Measurements from ENCODE around the gene DBNL. TPM values are rescaled to one million over a fixed set of nuclear protein-coding genes. Genes with fewer than 3 reads are reported as not detected.
A peak's percentile ranks its signal among the peaks of the same experiment; 100 is the strongest.
"Not testable (repeated sequence)": the region's sequence is repeated elsewhere in the genome, so short reads cannot be mapped to it uniquely, and the experiment has no call there.

The DBNL gene
- 47.5 TPM for total RNA-seq (ENCODE audit: unreplicated experiment)
- long read RNA-seq, transcript DBNL-220 (13 exons, 2,117 nt) = minor isoform, 13 of 74 reads
- long read RNA-seq, transcript DBNL-210 (13 exons, 1,808 nt) = major isoform, 41 of 74 reads
- long read RNA-seq, partial matches to known transcripts = 2 of 74 reads
- long read RNA-seq, other reads (novel, unspliced or antisense) = 17 of 74 reads

GRCh38 chr7:44044315-44045225 is at the start of gene DBNL:
DBNL (plus strand) TSS chr7:44044702; CDS start chr7:44044738, 36 bp downstream.
- H3K9me3 Mint-ChIP-seq (ENCODE audit: unreplicated experiment) = no peaks in the 10 kb centered on the region
- DNase-seq (ENCODE audit: low spot score) = peak; percentile 92
- no peak for TF ChIP-seq CTCF (IDR thresholded peaks at IDR 0.05; ENCODE audit: unreplicated experiment)
- peak within 1 kb of the TSS; percentile 93 for H3K4me3 Mint-ChIP-seq (ENCODE audit: unreplicated experiment)
- peaks cover 23% of the 10 kb centered on the region for H3K4me1 Mint-ChIP-seq (ENCODE audit: unreplicated experiment)
- peaks cover 7% of the 10 kb centered on the region for H3K36me3 Mint-ChIP-seq (ENCODE audit: low read depth, unreplicated experiment)
- peaks cover 8% of the 10 kb centered on the region for H3K27me3 Mint-ChIP-seq (ENCODE audit: unreplicated experiment)
- peak within 1 kb of the TSS; percentile 88 for H3K27ac Mint-ChIP-seq (ENCODE audit: unreplicated experiment)

GRCh38 chr7:43997532-43997931 is 47.0 kb upstream of the DBNL start, which contains the start of gene SPDYE1:
SPDYE1 (plus strand) TSS chr7:43997897; CDS start chr7:43999950, 2,053 bp downstream.
- H3K36me3 Mint-ChIP-seq (ENCODE audit: low read depth, unreplicated experiment); H3K4me1 Mint-ChIP-seq (ENCODE audit: unreplicated experiment): not testable (repeated sequence)

GRCh38 chr7:44012081-44012480 is 32.4 kb upstream of the DBNL start:
- not testable (repeated sequence) for H3K27me3 Mint-ChIP-seq (ENCODE audit: unreplicated experiment); H3K36me3 Mint-ChIP-seq (ENCODE audit: low read depth, unreplicated experiment); H3K9me3 Mint-ChIP-seq (ENCODE audit: unreplicated experiment); H3K4me1 Mint-ChIP-seq (ENCODE audit: unreplicated experiment); DNase-seq (ENCODE audit: low spot score); H3K4me3 Mint-ChIP-seq (ENCODE audit: unreplicated experiment); H3K27ac Mint-ChIP-seq (ENCODE audit: unreplicated experiment)

More at GRCh38 chr7:43997532-43997931, 47.0 kb upstream of the DBNL start, which contains the start of gene SPDYE1:
- not testable (repeated sequence) for H3K27me3 Mint-ChIP-seq (ENCODE audit: unreplicated experiment); DNase-seq (ENCODE audit: low spot score); H3K4me3 Mint-ChIP-seq (ENCODE audit: unreplicated experiment); H3K27ac Mint-ChIP-seq (ENCODE audit: unreplicated experiment); H3K9me3 Mint-ChIP-seq (ENCODE audit: unreplicated experiment)

- not testable (repeated sequence) for DNase-seq (ENCODE audit: low spot score); H3K27me3 Mint-ChIP-seq (ENCODE audit: unreplicated experiment); H3K9me3 Mint-ChIP-seq (ENCODE audit: unreplicated experiment); H3K4me3 Mint-ChIP-seq (ENCODE audit: unreplicated experiment); H3K36me3 Mint-ChIP-seq (ENCODE audit: low read depth, unreplicated experiment); H3K4me1 Mint-ChIP-seq (ENCODE audit: unreplicated experiment); H3K27ac Mint-ChIP-seq (ENCODE audit: unreplicated experiment)
These were observed 29.4 kb upstream of the DBNL start for GRCh38 chr7:44015090-44015489.

- H3K27me3 Mint-ChIP-seq (ENCODE audit: unreplicated experiment); H3K4me1 Mint-ChIP-seq (ENCODE audit: unreplicated experiment); H3K9me3 Mint-ChIP-seq (ENCODE audit: unreplicated experiment); H3K36me3 Mint-ChIP-seq (ENCODE audit: low read depth, unreplicated experiment): not testable (repeated sequence)
- H3K27ac Mint-ChIP-seq (ENCODE audit: unreplicated experiment) = peak overlapping the region; percentile 83
- H3K4me3 Mint-ChIP-seq (ENCODE audit: unreplicated experiment) = peak overlapping the region; percentile 91
- peak; percentile 18 for TF ChIP-seq CTCF (IDR thresholded peaks at IDR 0.05; ENCODE audit: unreplicated experiment)
- peak; percentile 96 for DNase-seq (ENCODE audit: low spot score)
These were observed 25.4 kb upstream of the DBNL start for GRCh38 chr7:44018857-44019807.

- not testable (repeated sequence) for H3K27me3 Mint-ChIP-seq (ENCODE audit: unreplicated experiment); DNase-seq (ENCODE audit: low spot score); H3K4me3 Mint-ChIP-seq (ENCODE audit: unreplicated experiment)
These were observed 24.7 kb upstream of the DBNL start for GRCh38 chr7:44019825-44020224.

GRCh38 chr7:44022069-44022468 is 22.4 kb upstream of the DBNL start:
- H3K27me3 Mint-ChIP-seq (ENCODE audit: unreplicated experiment); H3K4me3 Mint-ChIP-seq (ENCODE audit: unreplicated experiment); H3K27ac Mint-ChIP-seq (ENCODE audit: unreplicated experiment); H3K9me3 Mint-ChIP-seq (ENCODE audit: unreplicated experiment); DNase-seq (ENCODE audit: low spot score); H3K36me3 Mint-ChIP-seq (ENCODE audit: low read depth, unreplicated experiment); H3K4me1 Mint-ChIP-seq (ENCODE audit: unreplicated experiment): not testable (repeated sequence)

More at GRCh38 chr7:44019825-44020224, 24.7 kb upstream of the DBNL start:
- H3K27ac Mint-ChIP-seq (ENCODE audit: unreplicated experiment); H3K36me3 Mint-ChIP-seq (ENCODE audit: low read depth, unreplicated experiment); H3K9me3 Mint-ChIP-seq (ENCODE audit: unreplicated experiment); H3K4me1 Mint-ChIP-seq (ENCODE audit: unreplicated experiment): not testable (repeated sequence)

- DNase-seq (ENCODE audit: low spot score); H3K27me3 Mint-ChIP-seq (ENCODE audit: unreplicated experiment); H3K4me3 Mint-ChIP-seq (ENCODE audit: unreplicated experiment); H3K9me3 Mint-ChIP-seq (ENCODE audit: unreplicated experiment); H3K4me1 Mint-ChIP-seq (ENCODE audit: unreplicated experiment); H3K36me3 Mint-ChIP-seq (ENCODE audit: low read depth, unreplicated experiment); H3K27ac Mint-ChIP-seq (ENCODE audit: unreplicated experiment): not testable (repeated sequence)
These were observed 21.6 kb upstream of the DBNL start for GRCh38 chr7:44022796-44023467.

- DNase-seq (ENCODE audit: low spot score); H3K4me1 Mint-ChIP-seq (ENCODE audit: unreplicated experiment); H3K36me3 Mint-ChIP-seq (ENCODE audit: low read depth, unreplicated experiment); H3K27me3 Mint-ChIP-seq (ENCODE audit: unreplicated experiment); H3K27ac Mint-ChIP-seq (ENCODE audit: unreplicated experiment); H3K4me3 Mint-ChIP-seq (ENCODE audit: unreplicated experiment); H3K9me3 Mint-ChIP-seq (ENCODE audit: unreplicated experiment): not testable (repeated sequence)
These were observed 15.1 kb upstream of the DBNL start for GRCh38 chr7:44029433-44029832.
